Fibroblast of the conjunctiva (primary cell): ENCODE results near the gene SORCS1.

Experiments used
- DNase-seq: peaks from one replicate; pipeline ENCODE4 v3.0.0-alpha.2; 2010; ENCODE audit warnings: low read depth

The SORCS1 gene

DNA sequence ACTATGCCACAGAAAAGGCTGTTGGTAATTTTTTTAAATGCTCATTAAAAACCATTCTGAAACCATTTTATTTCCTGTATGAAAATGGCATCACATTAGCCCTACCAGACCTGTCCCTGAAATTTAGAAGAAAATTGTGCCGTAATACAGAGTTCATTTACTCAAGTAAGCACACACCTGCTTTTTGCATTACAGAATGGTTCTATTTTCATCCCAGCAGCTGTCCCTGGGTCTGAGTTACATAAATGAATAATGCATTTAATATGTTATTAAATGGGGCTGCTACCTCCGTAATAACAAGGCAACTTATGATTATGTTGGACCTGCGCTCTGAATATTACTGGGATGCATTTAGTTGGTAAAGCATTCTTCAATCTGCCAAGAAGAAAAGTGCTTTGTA lies 508.9 kb downstream of the SORCS1 start:
- no peak for DNase-seq

DNA sequence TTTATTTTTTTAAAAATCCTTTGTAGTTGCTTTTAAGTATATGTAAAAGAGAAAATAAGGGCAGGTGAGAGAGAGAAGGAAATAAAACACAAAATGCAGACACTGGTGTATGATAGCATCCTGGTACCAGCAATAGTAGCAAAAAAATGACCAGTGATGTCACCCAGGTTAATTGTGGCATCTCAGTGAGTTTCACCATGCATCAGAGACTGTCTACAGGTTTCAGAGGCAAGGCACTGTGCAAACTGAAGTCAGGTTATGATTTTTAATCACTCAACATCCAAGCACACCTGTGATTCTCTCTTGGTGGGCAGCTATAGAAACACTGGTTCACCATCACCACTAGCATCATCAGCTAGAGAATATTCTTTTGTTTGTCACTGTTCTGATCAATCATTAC lies 509.3 kb downstream of the SORCS1 start:
- DNase-seq, result no peak

DNA sequence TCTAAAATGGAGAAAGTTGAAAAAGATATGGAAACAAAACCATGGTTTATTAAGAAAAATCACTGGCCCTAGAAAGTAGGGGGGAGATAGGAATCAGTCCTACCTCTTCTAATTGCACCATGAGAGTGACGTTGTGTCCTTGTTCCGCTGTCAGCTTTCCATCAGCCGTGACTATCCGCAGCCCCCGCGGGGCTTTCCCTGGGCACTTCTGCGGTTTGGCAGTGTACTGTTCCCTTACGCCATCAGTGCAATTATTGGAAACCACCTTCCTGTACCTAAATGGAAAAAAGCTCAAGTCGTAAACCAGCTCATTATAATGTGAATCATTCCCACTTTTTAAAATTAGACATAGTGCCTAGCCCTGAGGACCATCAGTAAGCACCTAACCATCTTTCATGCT lies 512.2 kb downstream of the SORCS1 start:
- no peak for DNase-seq

DNA sequence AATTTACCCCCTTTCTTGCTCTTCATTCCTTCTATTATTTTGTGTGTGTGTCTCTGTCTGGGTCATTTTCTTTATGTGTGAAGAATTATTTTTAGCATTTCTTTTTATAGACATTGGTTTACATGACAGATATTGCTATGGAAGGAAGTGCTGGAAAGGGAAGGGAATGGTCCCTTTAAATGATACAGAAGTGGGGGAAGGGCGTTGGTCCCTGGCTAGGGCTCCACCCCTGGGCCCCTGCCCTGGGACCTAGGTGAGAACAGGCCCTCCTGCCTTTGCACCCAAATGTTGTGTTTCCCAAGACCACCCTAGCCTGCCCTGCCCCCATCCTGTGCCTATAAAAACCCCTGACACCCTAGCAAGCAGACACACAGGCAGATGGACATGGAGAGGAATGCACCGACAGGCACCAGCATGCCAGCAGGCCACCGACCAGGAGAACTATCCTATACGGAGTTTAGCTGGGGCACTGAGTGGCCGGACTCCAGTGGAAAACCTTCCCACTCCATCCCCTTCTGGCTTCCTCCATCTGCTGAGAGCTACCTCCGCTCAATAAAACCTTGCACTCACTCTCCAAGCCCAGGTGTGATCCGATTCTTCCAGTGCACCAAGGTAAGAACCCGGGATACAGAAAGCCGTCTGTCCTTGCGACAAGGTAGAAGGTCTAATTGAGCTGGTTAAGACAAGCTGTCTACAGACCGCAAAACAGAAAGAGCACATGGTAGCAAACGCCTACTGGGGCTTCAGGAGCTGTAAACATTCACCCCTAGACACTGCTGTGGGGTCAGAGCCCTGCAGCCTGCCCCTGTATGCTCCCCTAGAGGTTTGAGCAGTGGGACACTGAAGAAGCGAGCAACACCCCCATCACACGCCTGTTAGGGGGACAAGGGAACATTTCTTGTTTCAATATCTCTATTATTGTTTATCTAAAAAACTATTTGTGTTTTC lies 515.7 kb downstream of the SORCS1 start:
- DNase-seq, result no peak

DNA sequence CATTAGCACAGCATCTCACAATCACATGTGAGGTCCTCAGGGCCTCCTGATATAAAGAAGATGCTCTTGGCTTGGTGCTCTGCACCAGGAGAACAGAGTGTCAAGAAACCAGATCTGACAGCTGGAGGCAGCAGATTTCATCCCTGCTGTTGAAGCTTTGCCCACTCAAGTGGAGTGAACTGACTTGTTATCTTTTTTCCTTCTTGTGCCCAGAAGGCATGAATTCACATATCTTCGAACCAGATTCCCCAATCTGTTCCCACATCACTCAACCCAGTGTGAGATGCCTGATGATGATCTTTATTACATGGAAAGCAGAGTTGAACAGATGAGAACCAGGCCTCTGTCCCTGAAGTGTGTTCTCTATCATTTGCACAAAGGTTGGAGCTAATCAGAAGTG lies 521.0 kb downstream of the SORCS1 start:
- DNase-seq, result no peak

DNA sequence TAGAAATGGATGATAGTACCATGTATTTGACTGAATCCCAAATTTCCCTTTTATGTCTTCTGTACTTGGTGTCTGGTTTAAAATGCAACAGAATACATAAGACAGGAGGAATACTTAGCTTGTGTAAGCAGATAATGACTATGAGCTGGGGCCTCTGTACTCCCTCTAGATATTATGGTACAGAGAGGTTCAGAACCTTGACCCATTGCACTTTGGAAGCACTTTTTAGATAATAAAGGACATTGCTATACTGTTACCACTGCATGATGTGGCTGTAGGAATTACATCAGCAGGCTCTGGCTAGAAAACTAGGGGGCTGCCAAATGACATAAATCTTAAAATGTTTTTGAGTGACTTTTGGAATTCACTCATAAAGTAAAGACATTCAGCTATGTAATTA lies 526.6 kb downstream of the SORCS1 start:
- DNase-seq, result no peak

DNA sequence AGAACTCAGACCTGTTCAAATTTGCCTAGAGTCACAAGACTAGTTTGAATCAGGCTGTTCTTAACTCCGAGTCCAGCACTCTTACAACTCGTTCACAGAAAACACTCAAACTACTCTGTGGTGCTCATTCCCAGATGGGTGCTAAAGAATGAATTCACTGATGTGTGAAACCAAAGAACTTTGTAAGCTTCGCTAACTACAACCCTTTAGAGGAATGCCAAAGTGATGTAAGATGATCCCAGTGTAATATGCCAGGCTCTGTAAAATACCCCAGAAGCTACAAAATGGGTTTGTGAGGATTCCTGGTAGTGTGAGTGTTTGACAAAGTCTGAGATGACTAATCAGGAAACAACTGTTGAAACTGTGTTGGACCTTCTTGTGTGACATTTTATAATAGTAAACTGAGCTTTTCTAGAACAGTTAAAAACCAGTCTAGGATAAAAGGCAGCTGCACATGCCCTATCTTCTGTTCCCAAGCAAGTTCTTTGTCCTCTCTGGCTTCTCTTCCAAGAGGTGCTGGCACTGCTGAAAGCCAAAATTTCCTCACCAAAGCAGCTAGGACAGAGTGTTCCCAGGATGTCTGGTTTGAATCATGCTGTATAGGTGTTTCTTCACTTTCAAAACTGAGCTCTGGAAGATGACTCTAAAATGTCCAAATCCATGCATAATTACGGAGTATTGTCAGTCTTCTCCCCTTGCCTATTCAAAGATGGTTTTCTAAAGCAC lies 527.6 kb downstream of the SORCS1 start:
- DNase-seq, result no peak

DNA sequence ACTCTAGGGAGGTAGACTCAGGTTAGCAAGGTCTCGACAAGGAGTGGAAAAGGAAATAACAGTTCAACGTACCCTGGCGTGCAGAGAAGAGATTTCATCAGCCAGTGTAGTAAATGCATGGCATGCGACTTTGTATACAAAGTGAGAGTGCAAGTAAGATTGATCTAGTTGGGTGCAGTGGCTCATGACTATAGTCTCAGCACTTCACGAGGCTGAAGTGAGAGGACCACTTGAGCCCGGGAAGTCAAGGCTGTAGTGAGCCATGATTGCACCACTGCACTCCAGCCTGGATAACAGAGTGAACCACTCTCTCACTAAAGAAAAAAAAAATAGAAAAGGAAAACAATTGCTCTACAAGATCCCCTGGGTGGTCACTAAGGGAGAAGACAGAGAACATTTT lies 528.6 kb downstream of the SORCS1 start:
- no peak for DNase-seq

DNA sequence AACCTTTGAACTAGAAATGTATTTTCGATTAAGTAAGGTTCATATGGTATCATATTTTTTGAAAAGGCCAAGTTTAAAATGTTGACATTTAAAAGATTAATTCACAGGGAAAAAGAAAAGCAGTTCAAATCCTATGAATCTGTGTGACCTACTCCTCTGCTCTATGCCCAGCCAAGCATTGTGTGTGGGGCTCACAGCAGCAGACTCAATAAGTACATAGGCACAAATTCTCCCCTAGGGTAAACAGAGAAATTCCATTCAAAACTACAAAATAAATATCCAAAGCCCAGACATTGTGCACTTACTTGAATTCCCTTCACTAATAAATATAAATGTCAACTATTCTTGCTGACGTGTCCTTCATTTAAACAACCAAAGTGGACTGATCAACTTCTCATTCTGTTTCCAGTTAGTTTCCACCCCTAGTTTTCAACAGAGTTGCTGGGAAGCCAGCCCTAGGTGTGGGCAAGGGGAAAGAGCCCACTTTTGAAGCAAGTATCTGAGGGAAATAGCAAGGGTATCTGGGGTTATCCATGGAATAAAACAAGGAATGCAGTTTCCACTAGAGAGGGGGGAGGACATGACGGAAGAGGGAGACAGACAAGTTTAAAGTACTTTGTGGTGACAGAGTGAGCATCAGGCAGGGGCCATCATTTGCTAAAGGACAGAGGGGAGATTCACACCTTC lies 533.3 kb downstream of the SORCS1 start:
- no peak for DNase-seq

DNA sequence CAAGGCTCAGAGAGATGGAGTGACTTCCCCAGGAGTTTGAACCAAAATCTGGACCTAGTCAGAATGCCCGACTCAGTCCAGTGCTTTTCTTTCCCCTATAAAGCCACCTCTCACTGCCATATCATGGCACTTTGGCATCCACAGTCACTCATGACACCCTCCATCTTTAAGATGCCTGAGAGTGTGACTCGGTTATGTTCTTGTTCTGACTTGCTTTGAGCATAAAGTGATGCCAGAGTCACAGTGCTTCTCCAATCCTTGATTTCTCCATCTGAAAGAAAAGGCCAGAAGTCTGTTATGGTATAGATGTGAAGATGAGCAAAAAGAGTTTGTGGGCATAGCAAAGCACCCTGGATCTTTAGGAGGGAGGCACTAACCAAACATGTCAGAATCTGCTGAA lies 538.1 kb downstream of the SORCS1 start:
- DNase-seq, result no peak

DNA sequence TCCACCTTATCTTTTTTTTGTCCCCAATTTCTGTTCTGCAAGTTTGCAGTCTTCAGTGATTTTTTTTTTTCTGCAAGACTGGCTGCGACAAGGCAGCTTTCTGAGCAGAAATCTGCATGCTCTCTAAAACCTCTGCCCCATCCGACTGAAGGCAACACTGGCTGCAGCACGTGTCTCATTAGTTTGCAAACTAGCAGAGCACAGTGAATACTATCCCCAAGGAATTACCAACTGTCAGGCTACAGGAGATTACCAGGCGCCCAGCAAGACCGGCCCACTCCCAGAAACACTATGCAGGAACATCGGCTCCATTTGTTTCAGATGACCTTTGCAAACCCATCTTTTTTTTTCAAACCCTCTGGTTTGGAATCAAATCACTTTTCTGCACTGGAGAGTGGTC lies 538.8 kb downstream of the SORCS1 start:
- no peak for DNase-seq

DNA sequence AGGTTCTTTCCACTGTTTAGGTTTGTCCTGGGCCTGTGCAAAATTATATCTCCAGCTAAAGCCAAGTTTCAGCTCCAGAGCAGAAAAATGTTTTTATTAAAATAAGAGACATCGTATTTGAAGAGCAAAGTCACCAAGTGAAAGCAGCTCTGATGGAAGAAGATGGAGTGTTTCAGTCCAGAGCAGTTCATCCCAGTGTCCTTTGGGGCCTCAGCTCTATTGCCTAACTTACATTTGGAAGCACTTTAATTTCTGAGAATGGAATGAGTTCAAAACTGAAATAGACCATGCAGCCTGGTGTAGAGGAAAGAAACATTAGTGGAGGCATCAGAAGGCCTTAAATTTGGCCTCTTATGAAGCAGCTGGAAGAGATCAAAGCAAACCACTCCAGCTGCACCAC lies 545.2 kb downstream of the SORCS1 start:
- DNase-seq, result no peak

DNA sequence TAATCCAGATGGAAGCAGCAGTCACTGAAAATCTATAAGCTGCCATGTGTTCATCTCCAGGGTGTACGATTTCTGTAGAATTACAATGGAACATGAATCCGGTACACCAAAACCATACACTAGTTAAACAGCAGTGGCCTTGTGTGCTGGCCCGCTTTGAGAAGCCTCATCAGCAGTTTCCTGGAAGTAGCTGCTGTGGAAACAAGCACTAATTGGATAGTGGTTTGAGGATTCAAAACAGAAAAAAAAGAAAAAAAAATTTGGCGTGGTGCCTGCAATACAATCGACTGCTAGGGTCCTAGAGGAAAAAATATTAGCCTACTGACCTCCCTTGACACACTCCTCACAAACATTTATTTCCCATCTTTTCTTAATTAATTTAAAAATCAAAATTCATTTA lies 545.9 kb downstream of the SORCS1 start:
- no peak for DNase-seq

DNA sequence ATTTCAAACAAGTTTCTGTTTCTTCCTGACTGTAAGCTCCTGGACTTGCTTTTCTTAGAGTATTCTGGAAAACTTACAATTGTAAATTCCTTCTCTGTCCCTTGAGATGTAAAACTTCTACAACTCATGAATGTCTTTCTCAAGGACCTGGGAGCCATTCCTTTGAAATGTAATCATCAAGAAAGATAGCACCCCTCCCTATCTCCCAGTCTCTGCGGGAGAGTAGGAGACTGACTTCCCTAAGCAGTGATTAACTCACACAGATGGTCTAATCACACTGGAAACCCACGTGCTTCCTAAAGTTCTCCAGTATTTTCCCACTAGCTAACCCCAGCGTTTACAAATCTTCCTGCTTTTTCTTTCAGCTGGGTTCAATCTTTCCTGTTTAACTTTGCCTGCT lies 549.4 kb downstream of the SORCS1 start:
- no peak for DNase-seq

DNA sequence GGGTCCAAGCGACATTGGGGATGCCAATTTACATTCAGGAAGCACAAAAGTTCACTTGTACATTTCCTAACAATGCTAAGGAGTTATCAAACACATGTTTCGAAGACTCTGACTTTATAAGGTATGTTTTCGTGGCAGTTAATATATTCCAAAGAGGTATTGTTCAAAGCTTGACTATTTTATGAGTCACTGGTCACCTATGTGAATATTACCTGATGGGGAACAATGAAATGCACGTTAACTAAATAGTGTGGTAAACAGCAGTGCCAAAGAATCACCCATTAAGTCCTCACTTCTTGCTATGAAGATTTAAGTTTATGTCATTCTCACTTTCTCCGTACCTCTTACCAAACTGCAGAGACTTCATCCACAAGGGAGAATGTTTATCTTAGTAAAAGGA lies 550.2 kb downstream of the SORCS1 start:
- DNase-seq, result no peak

DNA sequence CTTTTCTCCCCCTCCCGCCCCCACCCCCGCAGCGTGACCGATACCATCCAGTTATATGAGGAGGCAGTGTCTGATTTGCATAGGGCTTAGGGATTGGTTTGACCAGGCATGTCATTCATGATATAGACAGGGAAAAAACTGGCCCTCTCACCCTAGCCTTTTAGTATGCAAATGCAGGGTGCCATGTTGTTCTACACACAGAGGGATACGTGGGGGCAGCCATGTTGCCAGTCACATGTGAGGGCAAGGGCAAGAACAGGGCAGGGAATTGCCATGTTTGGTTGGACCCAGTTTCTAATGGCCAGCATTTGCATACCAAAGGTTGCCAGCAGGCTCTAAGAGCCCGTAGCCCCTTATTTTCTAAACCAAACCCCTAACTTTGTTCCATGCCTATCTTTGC lies 552.1 kb downstream of the SORCS1 start:
- no peak for DNase-seq

DNA sequence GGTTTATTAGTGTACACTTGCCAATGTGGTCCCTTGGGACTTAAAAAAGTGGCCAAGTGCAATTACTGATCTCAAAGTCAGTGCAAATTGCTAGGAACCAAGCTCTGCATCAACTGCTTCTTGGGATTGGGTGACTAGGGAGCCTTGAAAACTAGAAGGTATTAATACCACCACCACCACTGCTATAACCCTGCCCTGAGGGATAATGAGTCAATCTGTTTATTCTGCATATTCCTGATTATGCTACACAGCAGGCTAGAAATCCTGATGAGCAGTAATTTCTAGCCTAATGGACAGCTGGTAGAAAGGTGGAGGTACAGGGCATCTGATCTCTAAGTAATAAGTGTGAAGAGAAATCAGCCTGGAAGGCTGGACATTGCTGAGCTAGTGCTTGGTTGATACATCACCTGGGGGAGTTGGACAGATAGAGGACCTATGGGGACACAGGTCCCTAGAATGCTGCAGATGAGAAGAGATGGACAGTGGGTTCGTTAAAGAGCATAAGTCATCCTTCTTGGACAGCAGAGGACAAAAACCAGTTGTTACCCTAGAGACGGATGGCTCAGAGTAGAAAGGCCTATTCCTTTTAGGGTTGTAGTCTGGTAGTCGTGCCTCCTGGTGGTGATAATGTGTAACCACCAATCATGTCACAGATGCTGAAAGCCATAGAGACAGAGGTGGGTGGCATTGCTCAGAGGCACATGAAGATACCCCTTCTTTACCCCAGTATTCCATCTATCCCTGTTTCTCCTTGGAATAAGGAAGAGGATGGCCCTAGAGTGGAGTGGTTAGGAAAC lies 554.8 kb downstream of the SORCS1 start:
- no peak for DNase-seq

DNA sequence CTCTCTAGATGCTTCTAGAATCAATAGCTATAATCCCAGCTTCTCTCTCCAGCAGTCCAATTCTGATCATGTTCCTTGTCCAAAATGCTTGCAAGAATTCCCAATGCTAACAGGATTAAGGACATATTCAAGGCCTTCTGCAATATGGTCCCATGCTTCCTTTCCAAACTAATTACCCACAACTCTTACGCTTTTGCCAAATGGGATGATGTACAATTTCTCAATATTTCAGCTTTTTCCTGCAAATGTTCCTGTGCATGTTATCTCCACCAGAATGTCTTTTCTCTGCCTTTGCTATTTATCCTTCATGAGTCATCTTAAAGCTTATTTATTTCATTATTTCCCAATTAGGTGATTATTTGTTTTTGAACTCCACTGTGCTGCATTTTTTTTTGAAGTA lies 556.4 kb downstream of the SORCS1 start:
- DNase-seq, result no peak

DNA sequence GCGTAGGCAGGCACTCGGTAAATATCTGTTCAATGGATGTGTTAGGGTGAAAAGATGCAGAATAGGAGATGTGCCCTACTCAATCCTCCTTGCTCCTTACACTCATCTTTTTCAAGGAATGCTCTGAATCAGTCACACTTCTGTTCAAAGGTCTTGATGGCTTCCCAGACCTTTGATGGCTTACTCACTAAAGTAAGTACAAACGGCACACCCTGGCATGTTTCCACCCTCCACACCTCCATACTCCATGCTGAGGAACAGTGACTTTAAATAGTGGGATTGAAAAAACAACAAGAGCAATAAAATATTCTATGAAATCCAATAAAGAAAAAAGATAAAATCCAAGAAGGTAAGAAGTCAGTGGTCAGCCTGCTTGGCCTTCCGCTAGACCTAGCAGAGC lies 569.2 kb downstream of the SORCS1 start:
- DNase-seq, result no peak

DNA sequence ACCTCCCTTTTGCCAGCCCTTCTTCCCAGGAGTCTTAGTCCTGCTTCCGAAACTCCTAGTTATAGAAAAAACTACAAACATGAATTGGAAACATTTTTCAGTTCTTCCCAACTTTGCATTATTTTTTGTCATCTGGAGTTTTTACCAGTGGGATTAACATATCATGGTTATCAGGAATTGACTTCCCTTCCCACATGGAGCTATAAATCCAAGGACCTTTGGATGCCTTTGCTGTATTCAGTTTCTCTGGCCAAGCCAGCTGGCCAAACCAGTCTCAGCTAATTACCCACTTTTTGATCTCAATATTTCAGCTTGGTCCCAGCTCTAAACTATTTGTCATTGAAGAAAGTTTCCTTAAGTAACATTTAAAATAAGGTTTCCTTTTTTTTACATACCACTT lies 570.6 kb downstream of the SORCS1 start:
- DNase-seq, result no peak

DNA sequence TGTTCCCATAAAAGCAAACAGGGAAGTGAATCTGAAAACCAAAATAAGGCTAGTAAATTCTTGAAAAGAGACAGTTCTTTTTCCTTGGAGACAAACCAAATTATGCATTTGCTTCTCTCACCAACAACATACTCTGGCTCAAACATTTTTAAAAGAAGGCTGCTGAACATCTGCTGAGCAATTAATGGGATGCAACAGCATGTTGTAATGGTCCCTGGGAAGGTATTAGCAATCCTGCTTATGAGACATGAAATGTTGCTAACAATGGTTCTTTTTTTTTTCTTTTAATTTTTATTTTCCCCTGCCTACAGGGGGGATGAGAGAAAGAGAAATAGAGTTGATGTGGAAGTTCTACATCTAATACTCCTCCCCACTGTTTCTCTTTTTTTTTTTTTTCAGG lies 572.1 kb downstream of the SORCS1 start:
- no peak for DNase-seq

DNA sequence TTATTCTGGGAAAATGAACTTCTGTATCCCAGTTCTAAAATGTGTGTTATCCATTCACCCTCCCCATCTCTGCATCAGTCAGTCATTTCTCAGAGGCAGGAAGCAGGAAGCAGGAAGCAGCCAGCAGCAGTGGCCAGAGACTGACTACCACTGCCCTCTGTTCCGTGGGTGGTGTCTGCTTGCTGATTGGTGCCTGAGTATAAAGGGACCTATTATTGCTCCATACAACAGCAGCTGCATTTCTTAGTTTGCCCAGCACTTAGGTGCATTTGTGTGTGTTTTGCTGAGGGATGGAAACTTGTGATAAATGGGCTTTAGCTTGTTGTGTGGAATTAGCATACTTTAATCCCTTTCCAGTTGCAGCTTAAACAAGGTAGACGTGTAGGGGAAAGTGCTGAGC lies 582.2 kb downstream of the SORCS1 start:
- DNase-seq, result no peak
